ENCODE data around the gene CRYZL1. TPM values are rescaled to one million over a fixed set of nuclear protein-coding genes. Genes with fewer than 3 reads are reported as not detected.
"Not testable (repeated sequence)": the region's sequence is repeated elsewhere in the genome, so short reads cannot be mapped to it uniquely, and the experiment has no call there.

Gene CRYZL1
- total RNA-seq, 2 experiments from 2014 or later, result 22.7 to 29.6 TPM

GRCh38 chr21:33622253-33622652 is 19.3 kb downstream of the CRYZL1 start:
- Mint-ChIP-seq H3K4me3 (no peak overlapping the region), H3K36me3 (peaks cover 9% of the 10 kb centered on the region), H3K4me1 (no peaks in the 10 kb centered on the region), H3K9me3 (no peaks in the 10 kb centered on the region), H3K27me3 (no peaks in the 10 kb centered on the region), H3K27ac (no peak overlapping the region)
- no peak for DNase-seq

- Mint-ChIP-seq H3K27me3 (no peaks in the 10 kb centered on the region), H3K27ac (no peak overlapping the region), H3K36me3 (peaks cover 11% of the 10 kb centered on the region), H3K4me1 (no peaks in the 10 kb centered on the region), H3K9me3 (no peaks in the 10 kb centered on the region), H3K4me3 (no peak overlapping the region)
- no peak for DNase-seq
These were observed 21.8 kb downstream of the CRYZL1 start for GRCh38 chr21:33619726-33620125.

- DNase-seq, result no peak
- Mint-ChIP-seq H3K4me1 (no peaks in the 10 kb centered on the region), H3K9me3 (no peaks in the 10 kb centered on the region), H3K36me3 (peaks cover 10% of the 10 kb centered on the region), H3K27ac (no peak overlapping the region), H3K27me3 (no peaks in the 10 kb centered on the region), H3K4me3 (no peak overlapping the region)
These were observed 23.1 kb downstream of the CRYZL1 start for GRCh38 chr21:33618407-33618806.

GRCh38 chr21:33617565-33617964 is 24.0 kb downstream of the CRYZL1 start:
- not testable (repeated sequence) for H3K9me3 Mint-ChIP-seq, H3K4me1 Mint-ChIP-seq, DNase-seq, H3K27ac Mint-ChIP-seq, H3K4me3 Mint-ChIP-seq, H3K27me3 Mint-ChIP-seq, H3K36me3 Mint-ChIP-seq

- Mint-ChIP-seq H3K4me3 (no peak overlapping the region), H3K9me3 (no peaks in the 10 kb centered on the region), H3K4me1 (no peaks in the 10 kb centered on the region), H3K27me3 (no peaks in the 10 kb centered on the region), H3K27ac (no peak overlapping the region), H3K36me3 (no peaks in the 10 kb centered on the region)
- no peak for DNase-seq
These were observed 30.4 kb downstream of the CRYZL1 start for GRCh38 chr21:33611006-33611744.

- Mint-ChIP-seq H3K4me3 (no peak overlapping the region), H3K4me1 (no peaks in the 10 kb centered on the region), H3K9me3 (no peaks in the 10 kb centered on the region), H3K27ac (no peak overlapping the region), H3K36me3 (no peaks in the 10 kb centered on the region), H3K27me3 (no peaks in the 10 kb centered on the region)
- DNase-seq, result no peak
These were observed 33.0 kb downstream of the CRYZL1 start for GRCh38 chr21:33608559-33608958.

- Mint-ChIP-seq H3K27me3 (no peaks in the 10 kb centered on the region), H3K27ac (no peak overlapping the region), H3K4me1 (no peaks in the 10 kb centered on the region), H3K9me3 (no peaks in the 10 kb centered on the region), H3K36me3 (peaks cover 8% of the 10 kb centered on the region), H3K4me3 (no peak overlapping the region)
- no peak for DNase-seq
These were observed 43.5 kb downstream of the CRYZL1 start for GRCh38 chr21:33598051-33598450.

- peaks cover 23% of the 10 kb centered on the region for H3K36me3 Mint-ChIP-seq
- peak; percentile 92 for DNase-seq
- peak within 1 kb of the TSS; percentile 92 for H3K4me3 Mint-ChIP-seq
- H3K9me3 Mint-ChIP-seq, result no peaks in the 10 kb centered on the region
- H3K27me3 Mint-ChIP-seq, result no peaks in the 10 kb centered on the region
- H3K4me1 Mint-ChIP-seq, result peaks cover 16% of the 10 kb centered on the region
- peak within 1 kb of the TSS; percentile 81 for H3K27ac Mint-ChIP-seq
These were observed 52.8 kb downstream of the CRYZL1 start, which contains the start of gene DONSON for GRCh38 chr21:33588485-33589335. Gene DONSON (minus strand): TSS chr21:33588684. CDS start chr21:33588641, 43 bp downstream.

- no peak for DNase-seq
- Mint-ChIP-seq H3K27me3 (no peaks in the 10 kb centered on the region), H3K9me3 (no peaks in the 10 kb centered on the region), H3K4me1 (peaks cover 16% of the 10 kb centered on the region), H3K27ac (peak overlapping the region; percentile 79), H3K4me3 (peak overlapping the region; percentile 92), H3K36me3 (peaks cover 23% of the 10 kb centered on the region)
These were observed 53.6 kb downstream of the CRYZL1 start for GRCh38 chr21:33587792-33588484.

GRCh38 chr21:33586927-33587326 is 54.6 kb downstream of the CRYZL1 start:
- Mint-ChIP-seq H3K4me1 (peaks cover 16% of the 10 kb centered on the region), H3K27ac (no peak overlapping the region), H3K9me3 (no peaks in the 10 kb centered on the region), H3K36me3 (peaks cover 23% of the 10 kb centered on the region), H3K27me3 (no peaks in the 10 kb centered on the region), H3K4me3 (peak overlapping the region; percentile 60)
- DNase-seq, result no peak

- peaks cover 17% of the 10 kb centered on the region for H3K4me1 Mint-ChIP-seq
- no peak overlapping the region for H3K4me3 Mint-ChIP-seq
- H3K9me3 Mint-ChIP-seq, result no peaks in the 10 kb centered on the region
- H3K27me3 Mint-ChIP-seq, result no peaks in the 10 kb centered on the region
- DNase-seq, result no peak
- H3K36me3 Mint-ChIP-seq, result peaks cover 23% of the 10 kb centered on the region
- H3K27ac Mint-ChIP-seq, result no peak overlapping the region
These were observed 57.1 kb downstream of the CRYZL1 start for GRCh38 chr21:33584455-33584854.

GRCh38 chr21:33578959-33579542 is 62.5 kb downstream of the CRYZL1 start:
- Mint-ChIP-seq H3K36me3 (peaks cover 8% of the 10 kb centered on the region), H3K9me3 (no peaks in the 10 kb centered on the region), H3K27me3 (no peaks in the 10 kb centered on the region), H3K4me3 (no peak overlapping the region), H3K4me1 (peaks cover 5% of the 10 kb centered on the region), H3K27ac (peak overlapping the region; percentile 70)
- DNase-seq, result no peak

- Mint-ChIP-seq H3K9me3 (no peaks in the 10 kb centered on the region), H3K4me1 (peaks cover 5% of the 10 kb centered on the region), H3K27ac (peak overlapping the region; percentile 70), H3K4me3 (no peak overlapping the region), H3K27me3 (no peaks in the 10 kb centered on the region), H3K36me3 (peaks cover 10% of the 10 kb centered on the region)
- no peak for DNase-seq
These were observed 63.3 kb downstream of the CRYZL1 start for GRCh38 chr21:33578214-33578613.

- H3K27ac Mint-ChIP-seq, result peak overlapping the region; percentile 66
- H3K27me3 Mint-ChIP-seq, DNase-seq, H3K9me3 Mint-ChIP-seq, H3K4me1 Mint-ChIP-seq, H3K4me3 Mint-ChIP-seq: not testable (repeated sequence)
- H3K36me3 Mint-ChIP-seq, result peaks cover 11% of the 10 kb centered on the region
These were observed 64.8 kb downstream of the CRYZL1 start for GRCh38 chr21:33576741-33577141.

- Mint-ChIP-seq H3K27ac (peak overlapping the region; percentile 56), H3K4me1 (peaks cover 15% of the 10 kb centered on the region), H3K4me3 (no peak overlapping the region), H3K27me3 (no peaks in the 10 kb centered on the region), H3K36me3 (peaks cover 14% of the 10 kb centered on the region), H3K9me3 (no peaks in the 10 kb centered on the region)
- no peak for DNase-seq
These were observed 69.2 kb downstream of the CRYZL1 start for GRCh38 chr21:33572350-33572749.
